NCI-H2227 (cell line): ENCODE results near the gene GFOD1.
"Not testable (repeated sequence)": the region's sequence is repeated elsewhere in the genome, so short reads cannot be mapped to it uniquely, and the experiment has no call there.

Experiments
- DNase-seq: peaks from one replicate; lab custom pipeline; 2025; ENCODE audit not compliant: unreplicated experiment; lab: John Stamatoyannopoulos, UW

Gene GFOD1

DNA sequence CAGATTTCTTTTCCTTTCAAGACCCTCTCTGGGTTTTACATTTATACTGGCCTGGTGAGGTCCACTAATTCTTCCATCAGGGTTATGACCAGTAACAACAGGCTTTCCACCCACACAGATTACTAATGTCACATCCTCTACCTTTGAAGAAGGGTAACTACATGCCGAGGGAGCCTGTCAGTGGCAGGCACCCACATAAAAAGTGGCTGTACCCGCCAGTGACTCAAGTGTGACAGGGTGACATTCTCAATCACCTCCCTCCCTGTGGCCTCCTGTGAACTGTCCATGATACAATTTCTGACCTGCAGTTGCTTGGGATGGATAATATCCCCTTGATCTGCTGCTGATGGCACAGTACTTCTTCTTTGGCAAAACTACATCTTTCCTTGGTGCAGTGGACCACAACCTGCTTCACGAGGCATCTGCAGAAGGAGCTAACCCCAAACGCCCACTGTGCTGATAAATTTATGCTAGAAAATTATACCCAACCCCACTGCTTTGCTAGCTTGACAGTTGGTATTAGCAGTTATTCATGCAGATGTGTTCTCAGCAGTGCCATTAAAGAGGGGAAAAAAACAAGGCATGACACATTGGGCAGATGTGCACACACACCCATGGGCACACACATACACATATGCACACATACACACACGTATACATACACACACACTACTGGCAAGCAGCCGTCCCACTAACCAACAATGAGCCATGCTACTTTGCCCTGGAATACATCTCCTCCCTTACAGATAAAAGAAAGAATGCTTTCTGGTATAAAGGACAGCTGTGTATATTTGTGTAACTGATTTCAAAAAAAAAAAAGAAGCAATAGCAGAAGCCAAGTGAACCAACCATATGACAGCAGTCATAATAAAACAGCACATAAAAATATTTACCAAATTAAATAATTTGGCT, 20.8 kb downstream of the GFOD1 start:
- DNase-seq, result no peak

DNA sequence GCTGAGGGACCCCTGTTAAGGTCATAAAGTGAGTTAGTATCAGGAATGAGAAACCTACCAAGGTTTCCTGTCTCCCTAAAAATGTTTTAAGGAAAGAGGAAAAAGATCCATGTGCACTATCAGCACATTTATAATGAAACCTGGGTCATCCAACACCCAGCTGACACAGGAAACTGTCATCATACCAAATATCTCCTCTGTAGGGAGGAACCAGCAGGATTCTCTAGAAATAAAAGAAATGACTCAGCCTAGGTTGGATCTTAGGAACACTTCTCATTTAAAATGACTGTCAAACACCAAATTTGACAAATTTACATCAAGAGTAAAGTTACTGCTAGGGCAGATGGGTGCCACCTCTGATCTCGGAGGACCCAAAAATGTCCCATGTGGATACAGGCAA, 21.7 kb downstream of the GFOD1 start:
- DNase-seq, result no peak

DNA sequence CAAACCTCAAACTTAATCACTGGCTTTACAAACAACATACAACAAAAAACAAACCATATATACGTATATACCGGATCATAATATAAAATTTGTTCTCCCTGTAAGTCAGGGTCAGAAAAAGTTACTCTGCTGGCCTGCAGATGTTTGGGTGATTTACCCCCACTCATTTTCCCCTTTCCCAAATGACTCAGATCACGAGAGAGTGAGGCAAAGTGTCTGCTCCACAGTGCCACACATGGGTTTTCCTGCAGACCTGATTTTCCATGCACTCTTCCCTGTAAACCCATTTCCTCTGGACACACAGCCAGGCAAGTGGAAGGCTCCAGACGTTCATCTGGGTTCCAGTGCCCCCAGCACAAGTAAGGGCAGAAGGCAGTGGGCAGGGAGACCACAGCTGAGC, 23.5 kb downstream of the GFOD1 start:
- DNase-seq, result no peak

- no peak for DNase-seq
These were observed 24.1 kb downstream of the GFOD1 start for GRCh38 chr6:13463328-13463717.

GRCh38 chr6:13462458-13463327, 24.7 kb downstream of the GFOD1 start:
- peak; percentile 59 for DNase-seq

DNA sequence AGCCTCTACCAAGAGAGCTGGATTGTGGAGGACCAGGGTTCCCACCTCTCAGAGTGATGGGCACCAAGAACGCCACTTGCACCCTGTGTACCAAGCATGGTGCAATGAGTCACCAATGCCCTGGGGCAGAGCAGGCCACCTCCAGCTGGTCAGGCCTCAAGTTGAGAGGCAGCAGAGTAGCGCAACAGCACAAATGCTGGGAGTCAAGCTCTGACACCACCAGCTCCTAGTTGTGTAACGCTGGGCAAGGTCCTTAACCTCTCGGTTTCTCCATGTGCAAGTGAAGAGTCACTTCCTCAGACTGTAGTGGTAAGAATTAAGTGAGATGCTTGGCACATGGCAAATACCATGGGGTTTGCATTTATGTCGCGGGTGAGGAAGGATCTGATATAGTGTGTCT, 25.6 kb downstream of the GFOD1 start:
- DNase-seq, result no peak

GRCh38 chr6:13461307-13461706, 26.1 kb downstream of the GFOD1 start:
- DNase-seq, result no peak

- DNase-seq, result not testable (repeated sequence)
These were observed 27.1 kb downstream of the GFOD1 start for GRCh38 chr6:13460289-13460688.

DNA sequence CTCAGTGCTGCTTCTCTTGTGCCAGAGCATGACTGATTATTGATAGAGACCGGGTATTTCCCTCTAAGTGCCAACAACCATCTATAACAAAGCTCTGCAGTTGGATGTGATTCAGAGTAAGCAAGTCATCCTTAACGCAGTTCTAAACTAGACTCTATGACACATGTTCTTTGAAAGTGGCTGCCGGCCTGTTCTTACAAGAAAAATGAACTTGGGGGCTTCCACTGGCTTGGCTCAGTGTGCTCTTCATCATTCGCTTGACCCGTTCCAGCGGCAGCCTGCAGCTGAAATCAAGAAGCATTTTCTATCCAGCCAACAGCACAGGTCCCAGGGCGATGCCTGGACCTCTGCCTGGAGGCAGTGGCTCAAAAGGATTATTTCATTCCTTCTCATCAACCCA, 29.8 kb downstream of the GFOD1 start:
- no peak for DNase-seq

DNA sequence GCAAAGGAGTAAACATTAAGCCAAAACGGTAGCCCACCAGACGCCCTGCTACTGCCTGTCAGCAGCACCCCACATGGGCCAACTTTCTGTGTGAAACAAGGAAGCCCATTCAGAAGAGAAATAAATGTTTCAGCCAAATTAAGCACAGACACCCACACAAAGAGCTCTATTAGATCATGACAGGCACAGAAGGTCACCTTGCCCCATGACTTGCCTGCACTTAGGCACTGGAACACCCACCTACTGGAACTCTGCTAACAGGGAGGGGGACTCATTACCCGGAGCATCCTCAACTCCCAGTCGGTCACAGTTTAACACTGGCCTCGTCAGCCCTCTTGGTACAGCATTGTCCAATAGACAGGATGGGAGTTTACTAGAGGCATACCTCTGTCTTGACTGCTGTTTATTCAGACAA, 31.8 kb downstream of the GFOD1 start:
- DNase-seq, result no peak

DNA sequence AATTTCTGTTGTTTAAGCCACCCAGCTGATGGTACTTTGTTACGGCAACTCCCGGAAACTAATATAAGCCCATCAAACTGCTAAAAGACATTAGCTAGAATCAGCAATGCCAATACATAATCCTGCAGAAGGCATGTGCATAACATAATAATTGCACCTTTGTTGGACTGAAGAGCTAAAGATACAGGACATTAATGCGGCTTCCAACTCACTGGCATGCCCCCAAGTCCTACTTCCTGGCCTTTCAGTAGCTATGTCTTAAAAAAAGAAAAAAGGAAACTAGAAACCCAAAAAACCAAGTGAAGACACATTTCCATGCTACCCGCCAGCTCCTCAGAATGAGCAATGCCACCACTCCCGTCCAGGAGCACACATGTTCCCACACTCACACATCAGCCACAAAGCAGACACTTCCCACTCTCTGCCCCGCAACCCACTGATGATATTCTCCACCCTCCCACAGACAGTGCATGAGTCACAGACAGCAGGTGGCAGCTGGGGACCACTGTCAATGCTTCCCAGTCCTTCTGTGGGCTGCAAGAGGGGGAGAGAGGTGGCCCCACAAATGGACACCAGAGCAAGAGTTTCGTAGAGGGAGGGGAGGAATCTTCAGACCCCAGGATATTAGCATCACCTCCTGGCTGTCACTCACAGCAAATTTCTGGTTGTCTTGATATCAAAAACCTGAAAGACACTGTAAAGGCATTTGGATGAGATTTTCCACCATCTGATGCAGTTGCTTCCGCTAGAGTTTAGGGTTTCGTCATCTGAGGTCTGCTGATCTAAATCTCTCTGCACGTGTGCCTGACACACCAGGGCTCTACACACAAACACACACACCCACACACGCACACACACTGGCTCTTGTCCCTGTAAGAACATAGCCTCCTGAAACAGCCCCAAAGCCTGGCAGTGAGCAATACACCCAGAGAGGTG, 32.8 kb downstream of the GFOD1 start:
- DNase-seq, result no peak

DNA sequence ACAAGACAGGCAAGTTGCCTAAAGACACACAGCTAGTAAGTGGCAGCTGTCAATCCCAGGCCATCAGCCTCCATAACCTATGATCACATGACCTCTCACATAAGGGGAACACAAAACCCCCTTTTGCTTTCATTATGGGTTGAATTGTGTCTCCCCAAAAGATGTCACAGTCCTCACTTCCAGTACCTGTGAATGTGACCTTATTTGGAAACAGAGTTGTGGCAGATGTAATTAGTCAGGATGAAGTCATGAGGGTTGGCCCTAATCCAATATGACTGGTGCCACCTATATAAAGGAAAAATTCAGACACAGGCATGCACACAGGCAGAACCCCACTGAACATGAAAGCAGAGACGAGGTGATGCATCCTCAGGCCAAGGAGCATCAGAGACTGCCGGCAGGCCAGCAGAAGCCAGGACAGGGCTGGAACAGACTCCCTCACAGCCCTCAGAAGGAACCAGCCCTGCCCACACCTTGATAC, 33.6 kb downstream of the GFOD1 start:
- DNase-seq, result no peak

- no peak for DNase-seq
These were observed 34.2 kb downstream of the GFOD1 start for GRCh38 chr6:13453153-13453552.

DNA sequence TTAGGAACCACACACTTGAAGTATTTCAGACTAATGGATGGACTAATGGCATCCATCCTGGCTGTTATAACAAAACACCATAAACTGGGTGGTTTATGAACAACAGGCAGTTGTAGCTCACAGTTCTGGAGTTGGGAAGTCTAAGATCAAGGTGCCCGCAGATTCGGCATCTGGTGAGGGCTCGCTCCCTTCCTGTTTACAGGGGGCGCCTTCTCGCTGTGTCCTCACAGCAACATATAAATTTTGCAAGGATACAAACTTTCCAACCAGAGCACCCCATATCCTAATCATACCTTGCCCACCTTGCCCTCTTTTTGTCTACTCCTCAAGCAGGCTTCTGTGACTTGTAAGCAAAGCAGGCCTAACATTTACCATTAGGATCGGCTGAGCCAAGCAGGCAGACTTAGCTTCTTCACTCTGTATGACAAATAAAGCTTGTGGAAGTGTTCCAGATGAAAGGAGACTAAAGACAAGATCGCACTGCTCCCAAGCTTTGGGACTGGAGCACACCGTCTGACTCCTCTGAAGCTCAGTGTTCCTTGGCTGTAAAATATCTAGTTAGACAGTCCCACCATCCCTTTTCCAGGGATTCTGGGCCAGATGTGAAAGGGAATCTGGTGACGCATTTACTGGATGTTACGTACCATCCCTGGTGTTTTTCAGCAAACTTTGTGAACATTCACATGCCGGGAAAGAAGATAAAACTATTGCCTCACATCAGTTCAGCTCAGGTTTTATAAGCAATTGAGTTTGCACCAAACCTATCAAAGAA, 34.9 kb downstream of the GFOD1 start:
- no peak for DNase-seq

DNA sequence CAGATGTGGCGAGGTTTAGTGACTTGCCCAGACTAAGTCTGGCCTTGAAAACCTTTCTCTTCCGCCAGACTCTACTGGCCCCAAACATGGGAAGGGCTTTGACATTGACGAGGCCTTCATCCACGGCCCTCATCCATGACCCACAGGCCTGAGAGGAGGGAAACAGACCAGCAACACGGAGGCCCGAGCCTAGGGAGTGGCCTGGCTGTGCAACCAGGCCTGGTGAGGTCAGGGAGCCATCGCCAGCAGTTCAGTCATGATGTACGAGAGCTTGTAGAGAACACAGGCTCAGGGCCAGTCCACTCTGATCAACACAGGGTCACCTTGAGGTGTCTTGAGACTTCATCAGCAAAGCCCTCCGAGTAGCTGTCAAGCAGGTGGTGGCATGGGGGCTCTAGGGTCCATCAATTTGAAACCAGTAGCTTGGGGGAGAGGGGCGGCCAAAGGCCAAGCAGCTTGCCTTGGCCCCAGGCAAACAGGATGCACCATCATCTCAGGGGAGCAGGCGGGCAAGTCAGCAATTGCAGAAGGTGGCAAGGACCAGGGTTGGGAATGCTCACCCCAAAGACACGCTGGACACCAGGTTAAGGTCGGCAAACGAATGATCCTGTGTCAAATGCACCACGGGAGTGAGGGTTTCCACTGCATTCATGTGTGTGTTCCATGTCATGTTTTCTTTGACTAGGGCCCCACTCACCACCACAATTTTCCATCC, 36.1 kb downstream of the GFOD1 start:
- DNase-seq, result no peak

DNA sequence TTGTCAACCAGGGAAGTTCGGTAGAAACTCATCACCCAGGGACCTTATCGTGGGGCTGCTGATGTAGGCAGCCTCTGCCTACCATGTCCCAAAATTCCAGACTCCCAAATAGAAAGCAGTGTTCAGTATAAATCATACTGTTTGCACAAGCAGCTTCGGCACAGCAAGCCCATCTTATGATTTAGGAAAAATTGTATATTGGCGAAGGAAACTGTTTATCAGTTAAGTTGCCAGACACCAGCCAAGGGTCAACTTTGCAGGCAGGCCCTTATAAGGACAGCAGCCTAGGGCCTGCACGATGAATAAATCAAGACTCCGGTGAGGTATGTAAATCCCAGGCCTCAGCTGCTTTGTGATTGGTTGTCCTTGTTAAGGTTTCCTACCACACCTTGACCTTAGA, 36.8 kb downstream of the GFOD1 start:
- DNase-seq, result no peak

- no peak for DNase-seq
These were observed 39.3 kb downstream of the GFOD1 start for GRCh38 chr6:13447949-13448724.

DNA sequence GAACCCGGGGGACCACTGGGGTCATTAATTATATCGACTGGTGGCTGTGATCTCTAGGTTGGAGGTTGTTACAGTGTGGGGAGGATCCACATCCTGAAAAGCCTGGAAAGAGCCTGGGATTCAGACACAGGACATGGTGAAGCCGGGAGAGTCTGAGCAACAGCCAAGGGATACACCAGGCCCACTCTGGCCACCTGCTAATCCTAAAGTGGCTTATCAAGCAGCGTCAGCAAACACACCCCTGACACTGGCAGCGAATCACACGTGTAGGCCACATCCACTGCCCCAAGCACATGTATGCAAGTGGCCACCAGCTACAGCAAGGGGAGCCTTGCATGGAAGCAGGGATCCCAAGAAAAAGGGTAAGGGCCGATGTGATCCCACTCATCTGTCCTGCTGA, 41.0 kb downstream of the GFOD1 start:
- no peak for DNase-seq

GRCh38 chr6:13445744-13446115, 41.7 kb downstream of the GFOD1 start:
- no peak for DNase-seq
